ENCODE measurements around the gene TCF12. TPM values are rescaled to one million over a fixed set of nuclear protein-coding genes. Genes with fewer than 3 reads are reported as not detected.

TCF12 gene
- total and polyA plus RNA-seq, 4 donors: 17.8 to 158 (median 64.4) TPM

DNA sequence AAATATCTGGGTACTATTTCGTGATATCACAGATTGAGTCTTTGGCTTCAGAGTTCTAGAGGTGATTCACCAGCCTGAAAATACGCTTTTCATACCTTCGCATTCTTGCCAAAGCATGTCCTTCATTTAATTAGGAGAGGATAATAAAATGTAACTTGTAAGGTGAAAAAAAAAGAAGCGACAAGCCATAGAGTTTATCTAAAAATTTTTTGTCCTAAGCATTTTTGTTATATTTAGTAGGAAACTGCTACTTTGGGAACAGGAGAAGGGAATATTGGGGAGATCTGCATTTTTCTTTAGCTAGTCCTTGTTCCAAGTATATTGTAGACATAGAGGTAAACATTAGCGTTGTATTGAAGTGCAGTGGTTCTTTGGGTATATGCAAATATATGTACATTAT, 120.1 kb downstream of the TCF12 start:
- Histone ChIP-seq H3K27me3 (ENCODE audit: control insufficient read depth in 1 of 2, insufficient read depth in 2 of 2, low read length in 1 of 2) (no peaks in the 10 kb centered on the region), H3K36me3 (ENCODE audit: control insufficient read depth in 1 of 2, insufficient read depth in 2 of 2, low read length in 1 of 2) (no peaks in the 10 kb centered on the region), H3K4me3 (ENCODE audit: low read length in 2 of 2) (no peak overlapping the region), H3K9me3 (ENCODE audit: control insufficient read depth, low read length) (no peaks in the 10 kb centered on the region), H3K27ac (ENCODE audit: low read depth in 1 of 2, low read length in 2 of 2) (no peak overlapping the region), H3K4me1 (ENCODE audit: control insufficient read depth in 1 of 2, insufficient read depth in 2 of 2, low read length in 2 of 2) (peaks cover 0 to 2% of the 10 kb centered on the region in 2 donors)
- ATAC-seq (ENCODE audit: low FRiP score) (no peak), DNase-seq (no peak)
- intact Hi-C loops (cut with DNase I): no loop called here
- WGBS, 2 donors: 97 to 99% methylated on average over 5 of the region's 5 CpGs

DNA sequence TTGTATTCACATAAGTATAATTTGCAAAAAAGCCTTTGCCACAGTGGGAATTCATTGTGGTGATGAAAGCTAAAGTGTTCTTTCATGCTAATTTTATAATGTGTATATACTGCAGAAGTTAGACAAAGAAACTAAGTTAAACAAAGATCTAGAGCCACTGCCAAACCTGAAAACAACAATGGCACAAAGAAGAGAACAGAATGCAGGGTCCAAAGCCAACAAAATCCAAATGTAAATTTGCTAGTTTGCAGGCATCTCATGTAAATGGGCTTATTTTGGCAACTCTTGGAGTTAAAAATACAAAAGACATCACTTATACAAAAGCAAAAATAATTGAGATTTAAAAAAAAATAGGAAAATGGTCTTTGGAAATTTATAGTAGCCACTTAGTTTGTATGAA, 123.0 kb downstream of the TCF12 start:
- peaks cover 0 to 2% of the 10 kb centered on the region in 2 donors for H3K4me1 ChIP-seq (ENCODE audit: control insufficient read depth in 1 of 2, insufficient read depth in 2 of 2, low read length in 2 of 2)
- ATAC-seq (ENCODE audit: low FRiP score) (no peak), DNase-seq (no peak)
- no peak overlapping the region for H3K27ac ChIP-seq (ENCODE audit: low read depth in 1 of 2, low read length in 2 of 2)
- H3K4me3 ChIP-seq (ENCODE audit: low read length in 2 of 2): no peak overlapping the region
- H3K27me3 ChIP-seq (ENCODE audit: control insufficient read depth in 1 of 2, insufficient read depth in 2 of 2, low read length in 1 of 2): no peaks in the 10 kb centered on the region
- intact Hi-C loops (cut with DNase I): no loop called here
- H3K9me3 ChIP-seq (ENCODE audit: control insufficient read depth, low read length): no peaks in the 10 kb centered on the region
- no peaks in the 10 kb centered on the region for H3K36me3 ChIP-seq (ENCODE audit: control insufficient read depth in 1 of 2, insufficient read depth in 2 of 2, low read length in 1 of 2)

DNA sequence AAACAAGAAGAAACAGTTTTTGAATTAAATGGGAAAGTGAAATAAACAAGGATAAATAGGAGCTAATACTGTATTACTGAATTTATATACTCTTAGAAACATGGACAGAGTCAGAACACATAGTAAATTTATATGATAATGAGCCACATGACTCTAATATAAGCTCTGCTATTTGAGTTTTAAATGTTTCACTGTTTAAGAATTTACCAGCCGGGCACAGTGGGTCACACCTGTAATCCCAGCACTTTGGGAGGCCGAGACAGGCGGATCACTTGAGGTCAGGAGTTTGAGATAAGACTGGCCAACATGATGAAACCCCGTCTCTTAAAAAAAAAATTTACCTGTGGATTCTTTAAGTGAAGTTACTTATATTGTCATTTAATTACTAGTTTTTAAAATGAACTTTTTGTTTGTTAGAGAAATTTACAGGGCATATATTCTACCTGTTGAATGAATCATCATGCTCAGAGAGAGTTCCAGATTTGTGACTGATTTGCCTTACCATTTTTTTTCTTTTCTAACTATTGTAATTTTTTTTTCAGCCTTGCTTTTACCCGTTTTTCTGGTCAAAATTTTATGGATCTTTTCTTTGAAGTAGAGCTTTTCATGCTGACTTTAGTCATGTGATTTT, 125.7 kb downstream of the TCF12 start:
- WGBS, 2 donors: 76 to 78% methylated on average over 5 of the region's 5 CpGs
- no peaks in the 10 kb centered on the region for H3K36me3 ChIP-seq (ENCODE audit: control insufficient read depth in 1 of 2, insufficient read depth in 2 of 2, low read length in 1 of 2)
- intact Hi-C loops (cut with DNase I): no loop called here
- no peaks in the 10 kb centered on the region for H3K27me3 ChIP-seq (ENCODE audit: control insufficient read depth in 1 of 2, insufficient read depth in 2 of 2, low read length in 1 of 2)
- peaks cover 0 to 2% of the 10 kb centered on the region in 2 donors for H3K4me1 ChIP-seq (ENCODE audit: control insufficient read depth in 1 of 2, insufficient read depth in 2 of 2, low read length in 2 of 2)
- no peak overlapping the region for H3K27ac ChIP-seq (ENCODE audit: low read depth in 1 of 2, low read length in 2 of 2)
- DNase-seq: no peak
- H3K9me3 ChIP-seq (ENCODE audit: control insufficient read depth, low read length): no peaks in the 10 kb centered on the region
- H3K4me3 ChIP-seq (ENCODE audit: low read length in 2 of 2): no peak overlapping the region
- no peak for ATAC-seq (ENCODE audit: low FRiP score)

GRCh38 chr15:57044970-57045369, 126.5 kb downstream of the TCF12 start:
- no peaks in the 10 kb centered on the region for H3K27me3 ChIP-seq (ENCODE audit: control insufficient read depth in 1 of 2, insufficient read depth in 2 of 2, low read length in 1 of 2)
- H3K4me3 ChIP-seq (ENCODE audit: low read length in 2 of 2): no peak overlapping the region
- ATAC-seq (ENCODE audit: low FRiP score) (no peak), DNase-seq (no peak)
- H3K36me3 ChIP-seq (ENCODE audit: control insufficient read depth in 1 of 2, insufficient read depth in 2 of 2, low read length in 1 of 2): no peaks in the 10 kb centered on the region
- intact Hi-C loops (cut with DNase I): no loop called here
- H3K27ac ChIP-seq (ENCODE audit: low read depth in 1 of 2, low read length in 2 of 2): no peak overlapping the region
- peaks cover 0 to 2% of the 10 kb centered on the region in 2 donors for H3K4me1 ChIP-seq (ENCODE audit: control insufficient read depth in 1 of 2, insufficient read depth in 2 of 2, low read length in 2 of 2)
- H3K9me3 ChIP-seq (ENCODE audit: control insufficient read depth, low read length): no peaks in the 10 kb centered on the region
- 52 to 63% methylated on average over 4 of the region's 4 CpGs for WGBS, 2 donors

- no peak for ATAC-seq (ENCODE audit: low FRiP score)
- intact Hi-C loops (cut with DNase I): no loop called here
- Histone ChIP-seq H3K27me3 (ENCODE audit: control insufficient read depth in 1 of 2, insufficient read depth in 2 of 2, low read length in 1 of 2) (no peaks in the 10 kb centered on the region), H3K27ac (ENCODE audit: low read depth in 1 of 2, low read length in 2 of 2) (no peak overlapping the region), H3K36me3 (ENCODE audit: control insufficient read depth in 1 of 2, insufficient read depth in 2 of 2, low read length in 1 of 2) (no peaks in the 10 kb centered on the region), H3K4me3 (ENCODE audit: low read length in 2 of 2) (no peak overlapping the region), H3K4me1 (ENCODE audit: control insufficient read depth in 1 of 2, insufficient read depth in 2 of 2, low read length in 2 of 2) (peaks cover 0 to 2% of the 10 kb centered on the region in 2 donors), H3K9me3 (ENCODE audit: control insufficient read depth, low read length) (no peaks in the 10 kb centered on the region)
- DNase-seq: no peak
- WGBS, 2 donors: 79 to 82% methylated on average over 5 of the region's 5 CpGs
Measured at GRCh38 chr15:57045741-57046382, 127.4 kb downstream of the TCF12 start.

DNA sequence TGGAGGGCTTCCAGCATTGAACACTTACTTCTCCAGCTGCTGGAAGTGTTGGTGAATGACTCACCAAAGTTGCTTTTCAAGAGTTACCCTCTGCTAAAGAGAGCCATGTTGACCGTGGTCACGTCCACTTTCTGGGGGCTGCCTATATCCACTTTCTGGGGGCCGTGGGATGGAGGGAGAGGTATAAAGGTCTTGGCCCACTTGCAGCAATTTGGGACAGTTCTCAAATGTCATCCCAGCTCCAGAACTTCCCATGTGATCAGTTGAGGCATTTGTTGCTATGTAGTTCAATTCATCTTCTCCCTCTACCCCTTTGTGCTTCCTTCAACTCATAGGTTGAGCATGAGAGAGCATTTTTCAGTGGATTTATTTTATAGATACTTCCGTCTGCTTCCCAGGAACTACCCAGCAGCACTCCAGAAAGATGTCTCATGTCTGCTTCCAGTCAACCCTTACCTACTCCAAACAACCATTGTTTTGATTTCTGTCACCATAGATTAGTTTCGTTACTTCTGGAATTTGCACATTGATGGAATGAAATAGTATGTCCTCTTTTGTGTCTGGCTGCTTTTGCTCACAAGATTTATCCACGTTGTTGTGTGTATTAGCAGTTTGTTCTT, 130.6 kb downstream of the TCF12 start:
- Histone ChIP-seq H3K27ac (ENCODE audit: low read depth in 1 of 2, low read length in 2 of 2) (no peak overlapping the region), H3K4me1 (ENCODE audit: control insufficient read depth in 1 of 2, insufficient read depth in 2 of 2, low read length in 2 of 2) (no peaks in the 10 kb centered on the region), H3K4me3 (ENCODE audit: low read length in 2 of 2) (no peak overlapping the region), H3K9me3 (ENCODE audit: control insufficient read depth, low read length) (no peaks in the 10 kb centered on the region), H3K27me3 (ENCODE audit: control insufficient read depth in 1 of 2, insufficient read depth in 2 of 2, low read length in 1 of 2) (no peaks in the 10 kb centered on the region), H3K36me3 (ENCODE audit: control insufficient read depth in 1 of 2, insufficient read depth in 2 of 2, low read length in 1 of 2) (no peaks in the 10 kb centered on the region)
- DNase-seq (no peak), ATAC-seq (ENCODE audit: low FRiP score) (no peak)
- intact Hi-C loops (cut with DNase I): no loop called here
- 81 to 86% methylated on average over 6 of the region's 6 CpGs for WGBS, 2 donors

- DNase-seq (no peak), ATAC-seq (ENCODE audit: low FRiP score) (no peak)
- no peaks in the 10 kb centered on the region for H3K36me3 ChIP-seq (ENCODE audit: control insufficient read depth in 1 of 2, insufficient read depth in 2 of 2, low read length in 1 of 2)
- H3K4me3 ChIP-seq (ENCODE audit: low read length in 2 of 2): no peak overlapping the region
- no peaks in the 10 kb centered on the region for H3K27me3 ChIP-seq (ENCODE audit: control insufficient read depth in 1 of 2, insufficient read depth in 2 of 2, low read length in 1 of 2)
- H3K4me1 ChIP-seq (ENCODE audit: control insufficient read depth in 1 of 2, insufficient read depth in 2 of 2, low read length in 2 of 2): peaks cover 5 to 10% of the 10 kb centered on the region in 2 donors
- 93 to 97% methylated on average over 4 of the region's 4 CpGs for WGBS, 2 donors
- no peak overlapping the region for H3K27ac ChIP-seq (ENCODE audit: low read depth in 1 of 2, low read length in 2 of 2)
- H3K9me3 ChIP-seq (ENCODE audit: control insufficient read depth, low read length): no peaks in the 10 kb centered on the region
- intact Hi-C loops (cut with DNase I): no loop called here
Measured at GRCh38 chr15:57053470-57053869, 135.0 kb downstream of the TCF12 start.

DNA sequence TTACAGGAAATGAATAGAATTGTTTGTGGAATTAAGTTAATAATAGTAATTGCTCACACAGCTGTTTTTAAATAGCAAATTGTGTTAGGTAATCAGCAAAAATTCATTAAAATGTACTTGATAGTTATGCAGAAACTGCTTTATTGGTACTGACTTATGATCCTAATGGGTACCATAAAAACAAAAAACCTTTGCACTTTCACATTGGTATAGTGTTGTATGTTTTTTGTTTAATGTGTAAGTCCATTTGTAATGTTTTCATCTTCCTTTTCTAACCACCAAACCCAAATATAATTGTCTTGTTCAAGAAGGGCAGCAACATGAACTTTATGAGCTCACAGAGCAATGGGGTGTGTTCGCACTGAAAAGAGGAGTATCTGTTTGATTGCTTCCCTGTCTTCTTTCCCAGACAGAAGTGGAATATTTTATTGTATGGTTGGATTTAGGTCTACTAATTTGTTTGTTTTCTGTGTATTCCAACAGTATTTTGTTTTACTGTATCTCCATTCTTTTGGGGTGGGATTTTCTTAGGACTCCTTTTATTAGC, 135.8 kb downstream of the TCF12 start:
- Histone ChIP-seq H3K36me3 (ENCODE audit: control insufficient read depth in 1 of 2, insufficient read depth in 2 of 2, low read length in 1 of 2) (no peaks in the 10 kb centered on the region), H3K9me3 (ENCODE audit: control insufficient read depth, low read length) (no peaks in the 10 kb centered on the region), H3K4me3 (ENCODE audit: low read length in 2 of 2) (no peak overlapping the region), H3K27me3 (ENCODE audit: control insufficient read depth in 1 of 2, insufficient read depth in 2 of 2, low read length in 1 of 2) (no peaks in the 10 kb centered on the region), H3K4me1 (ENCODE audit: control insufficient read depth in 1 of 2, insufficient read depth in 2 of 2, low read length in 2 of 2) (peaks cover 5 to 10% of the 10 kb centered on the region in 2 donors), H3K27ac (ENCODE audit: low read depth in 1 of 2, low read length in 2 of 2) (no peak overlapping the region)
- DNase-seq: no peak
- intact Hi-C loops (cut with DNase I): no loop called here
- no peak for ATAC-seq (ENCODE audit: low FRiP score)
- WGBS, 2 donors: 99 to 100% methylated on average over 1 of the region's 1 CpG

DNA sequence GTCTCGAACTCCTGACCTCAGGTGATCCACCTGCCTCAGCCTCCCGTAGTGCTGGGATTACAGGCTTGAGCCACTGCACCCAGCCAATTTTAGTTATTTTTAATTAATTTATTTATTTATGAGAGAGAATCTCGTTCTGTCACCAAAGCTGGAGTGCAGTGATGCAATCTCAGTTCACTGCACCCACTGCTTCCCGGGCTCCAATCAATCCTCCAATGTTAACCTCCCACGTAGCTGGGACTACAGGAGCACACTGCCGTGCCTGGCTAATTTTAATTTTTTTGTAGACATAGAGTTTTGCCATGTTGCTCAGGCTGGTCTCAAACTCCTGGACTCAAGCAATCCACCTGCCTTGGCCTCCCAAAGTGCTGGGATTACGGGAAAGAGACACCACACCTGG, 137.9 kb downstream of the TCF12 start:
- Histone ChIP-seq H3K27ac (ENCODE audit: low read depth in 1 of 2, low read length in 2 of 2) (no peak overlapping the region), H3K27me3 (ENCODE audit: control insufficient read depth in 1 of 2, insufficient read depth in 2 of 2, low read length in 1 of 2) (no peaks in the 10 kb centered on the region), H3K36me3 (ENCODE audit: control insufficient read depth in 1 of 2, insufficient read depth in 2 of 2, low read length in 1 of 2) (no peaks in the 10 kb centered on the region), H3K4me1 (ENCODE audit: control insufficient read depth in 1 of 2, insufficient read depth in 2 of 2, low read length in 2 of 2) (peaks cover 5 to 10% of the 10 kb centered on the region in 2 donors), H3K9me3 (ENCODE audit: control insufficient read depth, low read length) (no peaks in the 10 kb centered on the region), H3K4me3 (ENCODE audit: low read length in 2 of 2) (no peak overlapping the region)
- 96 to 98% methylated on average over 7 of the region's 7 CpGs for WGBS, 2 donors
- no peak for ATAC-seq (ENCODE audit: low FRiP score)
- no peak for DNase-seq
- intact Hi-C loops (cut with DNase I): no loop called here
